HG03439 (cell line): ENCODE measurements around the gene TUBGCP3.
"Not testable (repeated sequence)": the region's sequence is repeated elsewhere in the genome, so short reads cannot be mapped to it uniquely, and the experiment has no call there.

Experiments used
- ATAC-seq: cut with Tn5 transposase; IDR thresholded peaks from one replicate; pipeline ENCODE4 v1.9.1; 2021; ENCODE audit warnings: mild to moderate bottlenecking, moderate library complexity; ENCODE audit not compliant: unreplicated experiment

The TUBGCP3 gene

GRCh38 chr13:112531263-112531794 is 56.6 kb downstream of the TUBGCP3 start:
- no peak for ATAC-seq

GRCh38 chr13:112530861-112531260 is 57.1 kb downstream of the TUBGCP3 start:
- ATAC-seq = no peak

- ATAC-seq = no peak
Measured at GRCh38 chr13:112529216-112529615, 58.7 kb downstream of the TUBGCP3 start.

- no peak for ATAC-seq
Measured at GRCh38 chr13:112526146-112526853, 61.7 kb downstream of the TUBGCP3 start.

GRCh38 chr13:112525356-112525945 is 62.5 kb downstream of the TUBGCP3 start:
- ATAC-seq = no peak

GRCh38 chr13:112522578-112522977 is 65.4 kb downstream of the TUBGCP3 start:
- no peak for ATAC-seq

GRCh38 chr13:112521073-112521685 is 66.8 kb downstream of the TUBGCP3 start:
- no peak for ATAC-seq

- no peak for ATAC-seq
Measured at GRCh38 chr13:112519517-112520060, 68.4 kb downstream of the TUBGCP3 start.

- no peak for ATAC-seq
Measured at GRCh38 chr13:112516218-112516617, 71.7 kb downstream of the TUBGCP3 start.

- no peak for ATAC-seq
Measured at GRCh38 chr13:112513761-112514160, 74.2 kb downstream of the TUBGCP3 start.

- no peak for ATAC-seq
Measured at GRCh38 chr13:112510987-112511685, 76.8 kb downstream of the TUBGCP3 start.

GRCh38 chr13:112510002-112510780 is 77.8 kb downstream of the TUBGCP3 start:
- ATAC-seq = no peak

- ATAC-seq = no peak
Measured at GRCh38 chr13:112509190-112509589, 78.8 kb downstream of the TUBGCP3 start.

- no peak for ATAC-seq
Measured at GRCh38 chr13:112506046-112506445, 81.9 kb downstream of the TUBGCP3 start.

GRCh38 chr13:112496166-112496565 is 91.8 kb downstream of the TUBGCP3 start:
- ATAC-seq = no peak

GRCh38 chr13:112495465-112495864 is 92.5 kb downstream of the TUBGCP3 start:
- no peak for ATAC-seq

GRCh38 chr13:112489199-112489598 is 98.8 kb downstream of the TUBGCP3 start:
- no peak for ATAC-seq

GRCh38 chr13:112488343-112489050 is 99.5 kb downstream of the TUBGCP3 start:
- not testable (repeated sequence) for ATAC-seq

GRCh38 chr13:112487127-112487517 is 100.8 kb downstream of the TUBGCP3 start:
- ATAC-seq = no peak
